SH-SY5Y (cell line): Measurements from ENCODE around the gene DYTN.

Source experiments
- GATA2 ChIP-seq: IDR thresholded peaks from 2 replicates; pipeline ENCODE4 v1.6.1; 2011; ENCODE audit warnings: mild to moderate bottlenecking, low read depth, low read length
- GATA3 ChIP-seq: IDR thresholded peaks from 2 replicates; pipeline ENCODE4 v1.6.1; 2011; ENCODE audit warnings: low read depth, mild to moderate bottlenecking, low read length, moderate library complexity

DNA sequence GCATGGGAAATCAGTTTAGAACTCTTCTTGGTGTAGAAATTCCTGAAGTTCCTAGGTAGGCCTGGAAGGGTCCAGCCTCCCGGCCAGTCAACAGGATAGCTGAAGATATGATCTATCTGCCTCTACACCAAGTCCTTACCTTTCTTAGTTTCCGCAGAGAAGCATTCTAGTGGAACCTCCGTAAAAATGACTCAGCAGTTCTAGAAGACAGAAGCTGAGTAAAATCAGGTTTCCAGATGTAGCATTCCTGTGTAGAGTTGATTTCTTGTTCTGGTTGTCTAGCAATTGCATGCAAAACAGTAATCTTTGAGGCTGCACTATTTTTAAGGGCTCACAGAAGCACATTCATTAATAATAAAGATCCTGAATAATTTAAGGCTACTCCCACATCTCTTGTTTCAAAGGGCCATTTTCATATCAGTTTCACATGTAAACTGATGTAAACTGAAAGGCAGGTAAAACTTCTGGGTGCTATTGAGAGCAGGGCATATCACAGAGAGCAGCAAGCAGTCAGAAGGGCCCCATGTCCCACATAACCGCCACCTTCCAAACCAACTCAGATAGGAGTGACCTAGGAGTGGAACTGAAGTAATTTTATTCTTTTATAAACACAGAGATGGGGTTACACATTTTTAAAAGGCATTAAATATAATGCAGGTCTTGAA, 3.2 kb upstream of the DYTN start:
- TF ChIP-seq GATA2 (no peak), GATA3 (no peak)
